SU-DHL-6 (cell line): ENCODE results near the gene PBRM1.

ENCODE experiments used
- H2AFZ ChIP-seq: fragments of 200-600 bp; sonication (generic); 2 replicates; pipeline ENCODE4 v1.6.1; 2014; ENCODE audit warnings: low read depth, mild to moderate bottlenecking, moderate library complexity, mixed read lengths, antibody characterized with exemption, low read length; ENCODE audit not compliant: severe bottlenecking
- H3F3A ChIP-seq: fragments of 200-600 bp; shearing (Covaris generic); 2 replicates; pipeline ENCODE4 v1.6.0; 2016; ENCODE audit warnings: antibody characterized with exemption, mild to moderate bottlenecking; ENCODE audit not compliant: insufficient read depth
- H3K27ac ChIP-seq: fragments of 200-600 bp; sonication (generic); 2 replicates; pipeline ENCODE4 v1.5.1; 2016; ENCODE audit warnings: low read depth, mild to moderate bottlenecking, low read length, moderate library complexity, mixed read lengths
- H3K27me3 ChIP-seq: fragments of 200-600 bp; sonication (generic), shearing (Covaris generic); 2 replicates; pipeline ENCODE4 v1.6.0; 2014; ENCODE audit warnings: mild to moderate bottlenecking, low read length
- H3K36me3 ChIP-seq: fragments of 200-600 bp; sonication (generic); 2 replicates; pipeline ENCODE4 v1.6.1; 2014; ENCODE audit warnings: mild to moderate bottlenecking, low read length, mixed read lengths
- H3K4me2 ChIP-seq: fragments of 300-600, 200-600 bp; shearing (Covaris generic), sonication (generic); 2 replicates; pipeline ENCODE4 v1.6.0; 2014; ENCODE audit warnings: low read length, low read depth, mild to moderate bottlenecking; ENCODE audit not compliant: poor library complexity, severe bottlenecking
- H3K4me3 ChIP-seq: fragments of 200-600 bp; sonication (generic); 2 replicates; pipeline ENCODE4 v1.5.1; 2014; ENCODE audit warnings: antibody characterized with exemption, low read length, mild to moderate bottlenecking, mixed read lengths; ENCODE audit not compliant: insufficient read depth, poor library complexity, severe bottlenecking
- H3K79me2 ChIP-seq: fragments of 200-600 bp; sonication (generic); 2 replicates; pipeline ENCODE4 v1.6.1; 2014; ENCODE audit warnings: mild to moderate bottlenecking, low read length, moderate library complexity; ENCODE audit not compliant: insufficient read depth
- H3K9ac ChIP-seq: fragments of 200-600 bp; sonication (generic); 2 replicates; pipeline ENCODE4 v1.7.0; 2014; ENCODE audit warnings: mild to moderate bottlenecking, low read length
- H3K9me2 ChIP-seq: fragments of 200-600 bp; sonication (generic); replicated peaks from 2 replicates; pipeline ENCODE4 v1.6.1; 2014; ENCODE audit warnings: low read length; ENCODE audit not compliant: insufficient read depth
- H3K9me3 ChIP-seq: fragments of 200-600 bp; sonication (generic); 2 replicates; pipeline ENCODE4 v1.6.1; 2014; ENCODE audit warnings: low read length, mixed read lengths; ENCODE audit not compliant: insufficient read depth
- H4K20me1 ChIP-seq: fragments of 200-600 bp; sonication (generic); 2 replicates; pipeline ENCODE4 v1.6.1; 2014; ENCODE audit warnings: low read depth, mild to moderate bottlenecking, antibody characterized with exemption, low read length, moderate library complexity, mixed read lengths
- EZH2phosphoT487 ChIP-seq: fragments of 200-600 bp; sonication (generic), shearing (Covaris generic); conservative IDR thresholded peaks from 2 replicates; pipeline ENCODE4 v1.6.1; 2018; ENCODE audit warnings: mild to moderate bottlenecking, antibody characterized with exemption, low read length, moderate library complexity, mixed read lengths
- TF ChIP-seq, protein P1 (sequence below): fragments of 200-600 bp; sonication (generic); IDR thresholded peaks from one replicate; pipeline ENCODE4 v1.5.1; 2017; ENCODE audit warnings: antibody characterized with exemption, mild to moderate bottlenecking, low read length, moderate library complexity; ENCODE audit not compliant: insufficient read depth, poor library complexity, severe bottlenecking

Gene PBRM1

DNA sequence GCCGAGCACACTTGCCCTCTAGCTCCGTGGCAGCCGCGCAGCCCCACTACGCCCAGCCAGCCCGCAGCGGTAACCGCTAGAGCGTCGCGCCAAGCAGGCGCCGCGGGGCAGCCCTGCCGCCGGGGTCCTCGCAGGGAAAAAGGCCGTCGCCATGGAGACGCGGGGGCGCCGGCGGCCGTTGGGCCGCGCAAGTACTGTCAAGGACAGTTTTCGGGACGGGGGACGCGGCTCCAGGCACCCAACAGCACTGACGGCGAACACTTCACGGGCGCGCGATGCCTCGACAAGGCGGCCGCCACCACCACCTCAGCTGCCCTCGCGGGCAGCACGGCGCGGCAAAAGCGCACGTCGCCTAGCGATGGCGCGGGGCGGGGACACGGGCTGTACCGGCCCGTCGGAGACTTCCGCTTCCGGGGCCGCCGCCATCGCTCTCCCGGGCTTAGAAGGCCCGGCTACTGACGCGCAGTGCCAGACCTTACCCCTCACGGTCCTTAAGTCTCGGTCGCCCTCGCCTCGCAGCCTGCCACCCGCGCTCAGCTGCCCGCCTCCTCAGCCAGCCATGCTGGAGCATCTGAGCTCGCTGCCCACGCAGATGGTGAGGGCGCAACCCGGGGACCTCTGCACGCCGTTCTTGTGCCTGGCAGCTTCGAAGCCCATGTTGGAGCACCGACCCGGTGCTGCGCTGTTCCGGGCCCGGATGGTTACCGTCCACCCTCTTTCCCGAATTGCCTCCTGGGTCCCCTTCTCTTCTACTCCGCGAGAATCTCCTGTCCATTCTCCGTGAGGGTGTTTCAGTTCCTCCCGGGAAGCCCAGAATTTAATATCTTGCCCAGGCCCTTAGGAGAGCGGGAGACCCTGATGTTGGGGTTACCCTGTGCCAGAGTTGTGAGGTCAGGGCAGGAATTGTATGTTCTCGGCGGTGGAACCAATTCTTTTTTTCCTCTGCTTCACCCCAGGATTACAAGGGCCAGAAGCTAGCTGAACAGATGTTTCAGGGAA, 20.3 kb upstream of the PBRM1 start, which contains the start of the genes GLT8D1 and SPCS1:
GLT8D1 (minus strand) TSS at position 104 of the 999 bp plus-strand sequence. CDS start 5,331 bp downstream, outside the sequence.
SPCS1 (plus strand) TSS at position 419 of the 999 bp plus-strand sequence; CDS start at position 560, 141 bp downstream.
- Histone ChIP-seq H4K20me1 (no peaks in the 10 kb centered on the region), H3K9ac (peak within 1 kb of the TSS; percentile 82), H3K9me2 (no peaks in the 10 kb centered on the region), H3F3A (peaks cover 35% of the 10 kb centered on the region), H3K79me2 (peaks cover 32% of the 10 kb centered on the region; the same call in 1 of the 2 replicates), H2AFZ (peak within 1 kb of the TSS; percentile 55), H3K4me3 (peak within 1 kb of the TSS; percentile 84), H3K9me3 (no peaks in the 10 kb centered on the region), H3K36me3 (0 out of 2 replicates have a peak, but pooled peaks cover 8% of the 10 kb centered on the region), H3K27ac (peak within 1 kb of the TSS; percentile 84), H3K27me3 (no peaks in the 10 kb centered on the region), H3K4me2 (peak within 1 kb of the TSS; percentile 81)
- no peak for TF ChIP-seq EZH2phosphoT487
- TF ChIP-seq, protein P1, sequence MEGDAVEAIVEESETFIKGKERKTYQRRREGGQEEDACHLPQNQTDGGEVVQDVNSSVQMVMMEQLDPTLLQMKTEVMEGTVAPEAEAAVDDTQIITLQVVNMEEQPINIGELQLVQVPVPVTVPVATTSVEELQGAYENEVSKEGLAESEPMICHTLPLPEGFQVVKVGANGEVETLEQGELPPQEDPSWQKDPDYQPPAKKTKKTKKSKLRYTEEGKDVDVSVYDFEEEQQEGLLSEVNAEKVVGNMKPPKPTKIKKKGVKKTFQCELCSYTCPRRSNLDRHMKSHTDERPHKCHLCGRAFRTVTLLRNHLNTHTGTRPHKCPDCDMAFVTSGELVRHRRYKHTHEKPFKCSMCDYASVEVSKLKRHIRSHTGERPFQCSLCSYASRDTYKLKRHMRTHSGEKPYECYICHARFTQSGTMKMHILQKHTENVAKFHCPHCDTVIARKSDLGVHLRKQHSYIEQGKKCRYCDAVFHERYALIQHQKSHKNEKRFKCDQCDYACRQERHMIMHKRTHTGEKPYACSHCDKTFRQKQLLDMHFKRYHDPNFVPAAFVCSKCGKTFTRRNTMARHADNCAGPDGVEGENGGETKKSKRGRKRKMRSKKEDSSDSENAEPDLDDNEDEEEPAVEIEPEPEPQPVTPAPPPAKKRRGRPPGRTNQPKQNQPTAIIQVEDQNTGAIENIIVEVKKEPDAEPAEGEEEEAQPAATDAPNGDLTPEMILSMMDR, result no peak

DNA sequence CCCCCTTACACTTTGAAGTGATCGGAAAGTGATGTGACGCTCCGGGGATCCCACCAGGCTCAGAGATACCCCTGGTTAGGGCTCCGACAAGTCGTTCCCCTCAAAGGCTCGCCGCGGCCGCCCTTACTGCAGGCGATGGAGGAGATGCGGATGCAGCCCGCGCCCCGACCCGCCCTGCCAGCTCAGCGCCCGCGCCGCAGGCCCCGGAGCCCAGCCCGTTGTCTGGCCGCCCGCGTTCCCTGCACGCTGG, 19.6 kb upstream of the PBRM1 start:
- H3K79me2 ChIP-seq, result peaks cover 32% of the 10 kb centered on the region; the same call in 1 of the 2 replicates
- H3K36me3 ChIP-seq, result 0 out of 2 replicates have a peak, but pooled peaks cover 8% of the 10 kb centered on the region
- H3K27ac ChIP-seq, result peak overlapping the region; percentile 84
- H3K9me2 ChIP-seq, result no peaks in the 10 kb centered on the region
- peaks cover 32% of the 10 kb centered on the region for H3F3A ChIP-seq
- H3K27me3 ChIP-seq, result no peaks in the 10 kb centered on the region
- no peaks in the 10 kb centered on the region for H4K20me1 ChIP-seq
- TF ChIP-seq, protein P1, result no peak
- TF ChIP-seq EZH2phosphoT487, result no peak
- H3K4me2 ChIP-seq, result peak overlapping the region; percentile 81
- no peaks in the 10 kb centered on the region for H3K9me3 ChIP-seq
- H2AFZ ChIP-seq, result peak overlapping the region; percentile 55
- peak overlapping the region; percentile 82 for H3K9ac ChIP-seq
- peak overlapping the region; percentile 84 for H3K4me3 ChIP-seq

DNA sequence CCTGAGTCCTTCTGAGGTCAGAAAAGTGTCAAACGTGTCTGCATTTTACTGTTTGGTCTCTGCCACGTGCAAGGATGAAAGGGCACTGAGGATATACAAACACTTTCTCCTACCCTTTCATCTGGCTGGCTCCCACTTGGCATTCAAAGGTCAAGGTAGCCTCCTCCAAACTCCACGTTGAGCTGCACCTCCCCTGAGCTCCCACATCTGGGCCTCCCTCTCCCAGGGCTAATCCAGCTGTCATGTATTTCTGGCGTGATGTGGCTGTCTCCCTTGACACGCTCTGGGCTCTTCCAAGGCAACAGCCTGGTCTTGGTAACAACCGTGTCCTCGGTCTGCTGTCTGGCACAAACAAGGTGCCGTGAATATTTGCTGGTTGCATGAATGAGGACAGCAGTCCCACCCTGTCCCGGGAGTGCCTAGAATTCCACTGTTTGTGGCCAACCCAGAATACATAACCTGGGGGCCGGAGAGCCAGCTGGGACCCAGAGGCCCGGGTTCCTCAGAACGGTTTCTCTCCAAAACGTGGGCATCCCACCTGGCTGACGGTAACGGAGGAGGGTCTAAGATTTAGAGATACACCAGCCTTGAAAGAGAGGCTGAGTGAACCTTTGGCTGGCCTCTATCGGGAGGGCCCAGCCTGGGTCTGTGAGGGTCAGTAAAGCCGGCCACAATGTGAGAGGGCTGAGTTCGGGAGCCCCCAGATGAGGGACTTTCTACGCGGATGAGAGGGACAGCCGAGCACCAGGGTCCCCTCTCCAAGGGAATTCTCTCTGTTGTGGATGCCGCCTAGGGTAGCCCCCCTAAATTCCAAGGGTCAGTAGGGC, 19.1 kb upstream of the PBRM1 start:
- peaks cover 35% of the 10 kb centered on the region for H3F3A ChIP-seq
- H3K9ac ChIP-seq, result peak overlapping the region; percentile 82
- peak overlapping the region; percentile 84 for H3K4me3 ChIP-seq
- TF ChIP-seq, protein P1, result no peak
- TF ChIP-seq EZH2phosphoT487, result no peak
- H3K27me3 ChIP-seq, result no peaks in the 10 kb centered on the region
- peaks cover 32% of the 10 kb centered on the region; the same call in 1 of the 2 replicates for H3K79me2 ChIP-seq
- H4K20me1 ChIP-seq, result no peaks in the 10 kb centered on the region
- H3K4me2 ChIP-seq, result peak overlapping the region; percentile 81
- no peaks in the 10 kb centered on the region for H3K9me2 ChIP-seq
- peak overlapping the region; percentile 84 for H3K27ac ChIP-seq
- H3K9me3 ChIP-seq, result no peaks in the 10 kb centered on the region
- H2AFZ ChIP-seq, result peak overlapping the region; percentile 55
- 0 out of 2 replicates have a peak, but pooled peaks cover 8% of the 10 kb centered on the region for H3K36me3 ChIP-seq
